ENCODE results near the gene VRK2.

Gene VRK2

GRCh38 chr2:58052978-58053377, 6.4 kb downstream of the VRK2 start:
- H3K4me3 ChIP-seq (ENCODE audit: low read depth, low read length) = no peak overlapping the region
- DNase-seq (ENCODE audit: low read depth) = no peak

GRCh38 chr2:58054264-58054663, 7.7 kb downstream of the VRK2 start:
- H3K4me3 ChIP-seq (ENCODE audit: low read depth, low read length) = no peak overlapping the region
- no peak for DNase-seq (ENCODE audit: low read depth)
- no peak for TF ChIP-seq CTCF (IDR thresholded peaks at IDR 0.05; ENCODE audit: insufficient read depth, low read depth, low read length, missing control alignments)

More at GRCh38 chr2:58052978-58053377, 6.4 kb downstream of the VRK2 start:
- no peak for TF ChIP-seq CTCF (IDR thresholded peaks at IDR 0.05; ENCODE audit: insufficient read depth, low read depth, low read length, missing control alignments)

DNA sequence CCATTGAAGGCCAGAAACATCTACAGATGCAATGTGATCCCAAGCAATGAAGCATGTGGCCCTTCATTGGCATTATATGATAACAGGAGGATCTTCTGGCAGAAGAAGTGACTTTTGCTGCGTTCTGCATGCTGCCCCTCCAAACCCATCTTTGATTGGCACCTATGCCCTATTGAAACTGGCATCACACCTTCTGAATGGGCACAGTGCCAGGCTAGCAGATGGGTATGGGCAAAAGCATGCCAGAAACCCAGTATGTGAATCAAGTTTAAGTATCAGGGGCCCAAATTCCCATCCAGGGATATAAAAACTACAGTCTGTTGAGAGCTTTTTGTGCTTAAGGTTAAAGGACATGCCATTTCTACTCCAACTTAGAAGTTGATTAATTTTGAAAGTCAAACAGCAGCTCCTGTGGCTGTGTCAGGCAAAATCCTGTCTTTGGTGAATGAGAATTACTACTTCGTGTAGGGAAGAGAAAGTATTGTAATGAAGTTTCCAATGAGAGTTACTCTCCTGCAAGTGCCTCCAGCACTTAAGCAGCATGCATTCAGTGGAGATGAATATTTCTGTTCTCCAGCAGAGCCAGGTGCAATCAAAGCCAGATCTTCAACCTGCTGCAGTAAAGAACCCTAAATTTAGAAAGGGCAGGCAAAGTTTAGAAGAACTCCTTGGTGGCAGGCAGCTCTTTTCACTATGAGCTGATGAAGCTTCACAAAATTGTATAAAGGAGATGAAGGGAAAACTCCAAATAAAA, 8.6 kb downstream of the VRK2 start:
- TF ChIP-seq CTCF (IDR thresholded peaks at IDR 0.05; ENCODE audit: insufficient read depth, low read depth, low read length, missing control alignments) = no peak
- DNase-seq (ENCODE audit: low read depth) = no peak
- no peak overlapping the region for H3K4me3 ChIP-seq (ENCODE audit: low read depth, low read length)

DNA sequence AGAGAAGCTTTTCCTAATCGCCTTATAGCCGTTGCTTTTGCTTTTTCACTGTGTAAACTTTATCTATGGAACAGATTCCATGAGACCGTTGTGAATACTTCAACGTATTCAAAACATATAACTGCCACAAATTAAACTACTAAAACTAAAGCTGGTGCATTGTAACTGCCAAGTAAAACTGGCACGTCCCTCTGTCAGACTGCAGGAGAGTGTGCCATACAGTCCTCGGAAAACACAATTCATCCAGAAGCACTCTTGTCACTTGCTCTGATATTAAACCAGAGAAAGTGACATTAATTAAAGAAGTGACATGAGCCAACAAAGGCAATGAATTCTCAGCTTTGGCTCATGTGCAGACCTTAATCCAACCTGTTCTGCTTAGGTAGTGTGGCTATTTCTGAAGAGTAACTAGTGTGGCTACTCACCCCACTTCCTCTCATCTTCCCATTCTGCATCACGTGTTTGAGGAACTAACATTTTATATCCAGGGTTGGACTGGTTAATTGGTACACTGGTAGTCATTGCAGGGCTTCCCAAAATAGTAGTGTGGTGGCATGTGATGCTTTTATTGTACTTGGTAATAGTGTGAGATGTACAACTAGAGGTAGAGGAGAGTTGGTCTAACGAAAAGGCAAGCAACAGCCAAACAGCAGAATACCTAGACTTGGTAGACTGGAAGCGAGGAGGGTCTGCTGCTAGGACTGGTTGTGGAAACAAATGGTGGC, 9.7 kb downstream of the VRK2 start:
- TF ChIP-seq CTCF (IDR thresholded peaks at IDR 0.05; ENCODE audit: insufficient read depth, low read depth, low read length, missing control alignments) = no peak
- DNase-seq (ENCODE audit: low read depth) = no peak
- no peak overlapping the region for H3K4me3 ChIP-seq (ENCODE audit: low read depth, low read length)

GRCh38 chr2:58057707-58058530, 11.3 kb downstream of the VRK2 start:
- DNase-seq (ENCODE audit: low read depth) = no peak
- no peak overlapping the region for H3K4me3 ChIP-seq (ENCODE audit: low read depth, low read length)
- no peak for TF ChIP-seq CTCF (IDR thresholded peaks at IDR 0.05; ENCODE audit: insufficient read depth, low read depth, low read length, missing control alignments)

- no peak for DNase-seq (ENCODE audit: low read depth)
Measured at GRCh38 chr2:58063641-58064040, 17.0 kb downstream of the VRK2 start.

More at GRCh38 chr2:58063641-58064040, 17.0 kb downstream of the VRK2 start:
- H3K4me3 ChIP-seq (ENCODE audit: low read depth, low read length) = no peak overlapping the region
- no peak for TF ChIP-seq CTCF (IDR thresholded peaks at IDR 0.05; ENCODE audit: insufficient read depth, low read depth, low read length, missing control alignments)

Data from GM12865 (cell line).